Measurements from ENCODE around the gene ZNF232.
"Not testable (repeated sequence)": the region's sequence is repeated elsewhere in the genome, so short reads cannot be mapped to it uniquely, and the experiment has no call there.

ZNF232 gene

GRCh38 chr17:5130261-5130660 is 18.6 kb upstream of the ZNF232 start:
- not testable (repeated sequence) for DNase-seq (ENCODE audit: low read depth in 1 of 2, low spot score in 1 of 2)

- DNase-seq (ENCODE audit: low read depth in 1 of 2, low spot score in 1 of 2) = not testable (repeated sequence)
Measured at GRCh38 chr17:5129770-5130169, 18.1 kb upstream of the ZNF232 start.

DNA sequence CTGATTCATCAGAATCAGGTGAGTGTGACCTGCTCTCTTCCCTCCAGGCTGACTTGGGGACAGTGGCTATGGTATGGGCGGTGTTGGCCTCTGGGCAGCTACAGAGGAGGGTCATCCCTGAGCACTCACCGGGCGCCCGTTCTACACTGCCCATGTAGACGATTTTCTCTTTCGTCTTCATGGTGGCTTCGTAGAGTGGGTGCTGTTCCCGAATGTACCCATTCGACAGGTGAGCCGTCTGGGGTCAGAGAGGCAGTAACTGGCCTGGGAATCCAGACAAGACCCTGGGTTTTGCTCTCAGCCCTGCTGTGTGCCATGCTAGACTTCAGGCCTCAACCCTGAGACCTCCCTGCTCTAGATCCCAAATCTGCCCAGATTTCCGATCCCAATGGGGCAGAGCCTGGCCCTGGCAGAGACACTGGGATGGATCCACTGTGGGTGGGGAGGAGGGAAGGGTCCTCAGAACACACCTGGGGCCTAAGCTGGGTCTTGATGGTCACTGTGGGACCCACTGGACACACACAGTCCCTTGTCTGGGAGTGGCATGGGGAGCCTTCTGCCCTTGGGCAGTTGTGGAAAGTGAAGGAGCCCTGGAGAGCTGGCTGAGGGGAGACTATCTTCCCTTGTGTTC is 17.3 kb upstream of the ZNF232 start:
- DNase-seq (ENCODE audit: low read depth in 1 of 2, low spot score in 1 of 2) = no peak

- DNase-seq (ENCODE audit: low read depth in 1 of 2, low spot score in 1 of 2) = not testable (repeated sequence)
Measured at GRCh38 chr17:5128387-5128786, 16.7 kb upstream of the ZNF232 start.

DNA sequence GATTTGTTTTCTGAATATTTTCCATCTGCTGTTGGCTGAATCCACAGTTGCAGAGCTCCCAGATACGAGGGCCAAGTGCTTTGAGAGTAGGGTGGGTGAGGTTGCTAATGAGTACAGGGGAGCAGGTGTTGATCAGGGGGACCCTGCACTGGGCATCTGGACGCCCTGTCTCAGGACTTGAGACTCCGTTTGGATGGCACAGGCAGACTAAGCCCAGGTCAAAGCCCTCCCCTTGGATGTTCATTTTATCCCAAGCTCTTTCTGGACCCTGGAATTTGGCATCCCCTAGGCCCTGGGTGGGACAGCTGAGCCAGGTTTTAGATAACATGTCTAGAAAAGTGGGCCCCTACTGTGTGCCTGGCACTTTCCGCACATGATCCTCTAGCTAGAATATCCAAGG is 16.2 kb upstream of the ZNF232 start:
- no peak for DNase-seq (ENCODE audit: low read depth in 1 of 2, low spot score in 1 of 2)

- no peak for DNase-seq (ENCODE audit: low read depth in 1 of 2, low spot score in 1 of 2)
Measured at GRCh38 chr17:5126719-5127488, 15.2 kb upstream of the ZNF232 start.

DNA sequence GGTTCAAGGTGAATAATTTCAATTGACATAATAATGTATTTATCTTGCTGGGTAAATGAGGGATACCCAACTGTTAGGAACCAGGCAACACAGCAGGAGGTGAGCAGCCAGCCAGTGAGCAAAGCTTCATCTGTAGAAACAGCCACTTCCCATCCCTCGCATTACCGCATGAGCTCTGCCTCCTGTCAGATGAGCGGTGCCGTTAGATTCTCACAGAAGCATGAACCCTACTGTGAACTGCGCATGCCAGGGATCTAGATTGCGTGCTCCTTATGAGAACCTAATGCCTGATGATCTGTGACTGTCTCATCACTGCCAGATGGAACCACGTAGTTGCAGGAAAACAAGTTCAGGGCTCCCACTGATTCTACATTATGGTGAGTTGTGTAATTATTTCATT is 13.2 kb upstream of the ZNF232 start:
- DNase-seq (ENCODE audit: low read depth in 1 of 2, low spot score in 1 of 2) = not testable (repeated sequence)

- not testable (repeated sequence) for DNase-seq (ENCODE audit: low read depth in 1 of 2, low spot score in 1 of 2)
Measured at GRCh38 chr17:5124125-5124760, 12.6 kb upstream of the ZNF232 start.

DNA sequence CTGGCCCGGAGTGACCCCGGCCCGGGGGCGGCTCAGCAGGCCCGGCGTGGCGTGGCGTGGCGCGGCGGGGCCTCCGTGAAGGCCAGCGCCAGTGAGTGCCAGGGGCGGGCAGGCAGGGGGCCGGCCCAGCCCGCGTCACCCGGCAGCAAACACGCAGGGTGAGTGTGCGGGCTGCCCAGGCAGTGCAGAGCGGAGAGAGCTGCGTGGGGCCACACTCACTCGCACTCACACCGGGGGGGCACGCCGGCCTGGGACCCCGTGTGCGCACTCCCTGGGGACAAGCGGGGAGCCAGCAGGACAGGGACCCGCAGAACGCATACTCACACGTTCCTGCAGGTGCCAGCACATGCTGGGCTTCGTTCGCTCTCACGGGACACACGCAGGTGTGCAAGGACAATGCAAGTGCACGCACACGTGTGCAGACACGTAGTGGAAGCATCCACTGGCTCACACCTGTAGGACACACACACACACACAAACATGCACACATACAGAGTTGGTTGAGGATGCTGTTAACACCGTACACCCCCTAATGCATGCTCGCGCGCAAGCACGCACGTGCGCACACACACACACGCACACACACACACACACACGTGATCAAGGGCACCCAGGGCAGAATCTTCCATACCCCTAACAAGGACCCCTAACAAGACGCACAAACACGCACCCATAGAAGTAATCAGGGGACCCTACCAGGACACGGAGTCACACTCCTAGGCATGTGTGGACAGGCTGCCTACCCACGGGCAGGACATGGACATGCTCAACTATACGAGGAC is 11.9 kb upstream of the ZNF232 start:
- no peak for DNase-seq (ENCODE audit: low read depth in 1 of 2, low spot score in 1 of 2)

DNA sequence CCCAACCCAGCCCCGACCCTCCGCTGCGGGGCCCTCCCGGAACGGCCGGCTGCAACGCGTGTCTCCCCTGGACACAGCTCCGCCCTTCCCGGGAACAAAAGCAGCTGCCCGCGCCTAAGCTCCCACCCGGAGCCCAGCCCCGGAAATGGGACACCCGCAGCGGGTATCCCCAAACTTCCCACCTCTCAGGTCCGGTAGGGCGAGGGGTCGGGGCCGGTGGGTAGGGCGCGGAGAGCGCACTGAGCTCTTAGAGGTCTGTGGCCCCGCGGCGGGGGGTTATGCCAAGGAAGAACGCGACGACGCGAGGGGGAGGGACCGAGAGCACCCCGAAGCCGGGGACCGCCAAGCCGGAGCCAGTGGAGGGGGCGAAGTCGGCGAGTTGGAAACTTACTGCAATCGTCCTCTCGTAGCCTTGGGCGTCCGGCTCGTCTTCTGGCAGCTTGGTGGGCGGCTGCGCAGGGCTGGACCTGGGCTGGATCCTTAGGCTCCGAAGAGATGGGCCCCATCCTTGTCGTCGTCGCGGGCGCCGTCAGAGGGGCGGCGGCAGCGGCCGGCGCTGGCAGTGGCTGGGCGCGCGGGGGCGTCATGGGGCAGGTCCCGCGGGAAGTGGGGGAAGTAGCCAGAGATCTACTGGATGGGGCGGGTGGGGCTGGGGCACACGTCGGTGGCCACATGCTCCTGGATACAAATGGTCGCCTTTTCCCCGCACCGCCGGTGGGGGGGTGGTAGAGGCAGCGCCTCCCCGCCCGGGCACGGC is 11.1 kb upstream of the ZNF232 start:
- DNase-seq (ENCODE audit: low read depth in 1 of 2, low spot score in 1 of 2) = no peak

DNA sequence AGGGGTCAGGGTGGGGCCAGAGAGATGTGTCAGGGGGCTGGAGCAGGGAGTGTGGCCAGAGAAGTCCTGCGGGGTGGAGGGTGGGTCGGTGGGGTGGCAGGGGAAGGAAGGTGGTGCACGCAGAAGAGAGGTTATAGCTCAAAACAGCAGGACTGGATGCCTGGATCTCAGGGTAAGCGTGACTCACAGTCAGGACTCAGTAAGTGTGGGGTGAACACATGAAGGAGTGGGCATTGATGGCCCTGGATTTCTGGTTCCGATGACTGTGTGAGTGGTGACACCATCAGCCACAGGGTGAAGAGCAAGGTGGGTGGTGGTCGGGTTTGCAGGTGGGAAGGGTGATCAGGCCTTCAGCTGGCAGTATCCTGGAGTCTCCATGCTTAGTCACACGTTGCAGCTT is 10.4 kb upstream of the ZNF232 start:
- DNase-seq (ENCODE audit: low read depth in 1 of 2, low spot score in 1 of 2) = not testable (repeated sequence)

GRCh38 chr17:5121186-5121841 is 9.6 kb upstream of the ZNF232 start:
- DNase-seq (ENCODE audit: low read depth in 1 of 2, low spot score in 1 of 2) = no peak

DNA sequence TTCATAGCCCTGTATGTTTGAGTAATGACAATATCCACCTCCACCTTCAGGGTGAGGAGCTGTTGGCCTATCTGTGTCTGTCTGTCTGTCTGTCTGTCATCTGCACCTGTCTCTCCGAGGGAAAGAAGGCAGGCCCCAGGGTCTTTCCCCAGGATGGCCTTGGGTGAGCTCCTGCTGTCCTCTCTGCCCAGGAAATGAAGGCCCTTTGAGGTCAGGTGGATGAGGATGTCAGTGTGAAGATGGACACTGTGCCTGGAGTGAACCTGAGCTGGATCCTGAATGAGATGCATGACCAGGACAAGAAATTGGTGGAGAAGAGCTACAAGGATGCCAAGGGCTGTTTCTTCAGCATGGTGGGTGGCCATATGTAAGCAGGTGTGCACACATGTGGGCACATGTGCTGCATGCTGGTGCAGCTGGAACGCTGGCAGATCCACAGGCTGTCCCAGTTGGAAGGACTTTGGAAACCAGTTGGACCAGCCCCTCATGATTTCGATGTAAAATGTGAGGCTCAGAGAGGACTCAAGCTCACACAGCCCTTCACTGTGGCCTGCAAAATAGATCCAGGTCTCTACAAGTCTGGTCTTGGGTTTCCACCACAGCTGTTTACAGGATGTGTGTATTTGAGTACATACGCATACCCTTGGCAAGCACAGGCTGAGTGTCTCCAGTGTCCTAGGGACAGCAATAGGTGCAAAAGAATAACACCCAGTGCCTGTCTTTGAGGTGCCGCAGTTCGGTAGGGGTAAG is 8.9 kb upstream of the ZNF232 start:
- not testable (repeated sequence) for DNase-seq (ENCODE audit: low read depth in 1 of 2, low spot score in 1 of 2)

DNA sequence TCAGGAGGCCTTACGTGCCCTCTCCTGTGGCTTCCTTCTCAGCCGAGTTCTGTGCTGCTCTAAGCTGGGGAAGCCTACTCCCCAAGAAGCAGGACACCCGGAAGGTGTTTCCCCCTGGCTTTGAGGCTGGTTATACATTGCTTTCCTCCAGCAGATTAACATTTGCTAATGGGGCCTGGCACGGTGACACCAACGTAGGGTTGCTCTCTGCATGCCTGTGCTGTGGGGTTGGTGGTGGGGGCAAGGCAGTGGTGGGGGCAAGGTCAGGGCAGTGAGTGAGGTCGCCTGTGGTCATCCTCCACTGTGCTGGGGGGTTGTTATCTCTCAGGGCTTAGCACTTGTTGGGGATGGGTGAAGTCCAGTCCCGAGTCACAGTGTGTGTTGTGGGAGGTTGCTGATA is 8.4 kb upstream of the ZNF232 start:
- DNase-seq (ENCODE audit: low read depth in 1 of 2, low spot score in 1 of 2) = no peak

- DNase-seq (ENCODE audit: low read depth in 1 of 2, low spot score in 1 of 2) = no peak
Measured at GRCh38 chr17:5118219-5118618, 6.5 kb upstream of the ZNF232 start.

DNA sequence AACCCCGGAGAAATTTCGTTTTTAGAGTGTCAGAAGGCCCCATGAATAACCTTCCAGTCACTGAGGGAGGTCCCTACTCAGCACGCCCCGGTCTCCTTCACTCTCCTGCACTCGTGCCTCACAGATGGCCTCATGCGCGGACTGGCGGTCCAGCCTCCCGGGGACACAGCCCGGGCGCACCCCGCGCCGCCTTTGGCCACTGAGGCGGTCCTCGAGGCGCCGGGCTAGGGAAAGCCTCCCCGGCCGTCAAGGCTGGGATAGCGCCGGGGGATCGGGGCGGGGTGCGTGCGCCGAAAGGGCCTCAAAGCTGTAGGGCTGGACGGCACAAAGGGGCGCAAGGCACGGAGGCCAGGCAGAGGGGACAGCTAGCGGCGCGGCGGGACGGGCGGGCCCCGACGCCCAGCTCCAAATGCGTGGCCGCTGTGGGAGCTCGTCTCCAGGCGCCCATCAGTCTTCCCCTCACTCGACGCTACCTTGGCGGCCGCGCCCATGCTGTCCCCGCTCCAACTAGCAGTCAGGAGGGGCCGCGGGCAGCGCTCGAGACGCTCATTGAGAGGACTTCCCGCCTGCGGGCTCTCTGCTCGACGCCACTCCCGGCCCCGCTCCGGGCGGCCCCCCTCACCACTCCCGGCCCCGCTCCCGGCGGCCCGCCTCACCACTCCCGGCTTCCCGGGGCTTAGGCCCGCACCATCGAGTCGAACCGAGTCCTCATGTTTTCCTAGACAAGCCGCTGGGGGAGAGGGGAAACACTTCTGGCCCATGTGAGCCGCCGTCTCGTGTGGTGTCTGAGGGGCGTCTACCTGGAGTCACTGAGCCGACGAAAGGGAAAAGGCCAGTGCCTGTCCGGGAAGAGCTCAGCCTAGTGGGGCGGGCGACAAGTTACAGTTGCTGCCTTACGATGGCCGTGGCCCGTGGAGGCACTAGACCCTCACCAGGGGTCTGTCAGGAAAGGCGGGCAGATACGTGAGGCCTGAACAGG is 4.3 kb upstream of the ZNF232 start, which contains the start of gene USP6:
Gene USP6, plus strand, starts transcription at position 360 of the 979 bp plus-strand sequence. CDS start 14,336 bp downstream, outside the sequence.
- no peak for DNase-seq (ENCODE audit: low read depth in 1 of 2, low spot score in 1 of 2)

GRCh38 chr17:5110816-5111215 is 862 bp downstream of the ZNF232 start:
- no peak for DNase-seq (ENCODE audit: low read depth in 1 of 2, low spot score in 1 of 2)

- no peak for DNase-seq (ENCODE audit: low read depth in 1 of 2, low spot score in 1 of 2)
Measured at GRCh38 chr17:5100832-5101231, 10.8 kb downstream of the ZNF232 start.
